NCI-H1092 (cell line): ENCODE results near the gene ZHX3.
A peak's percentile ranks its signal among the peaks of the same experiment; 100 is the strongest.

Experiments used
- DNase-seq: peaks from one replicate; lab custom pipeline; 2025; lab: John Stamatoyannopoulos, UW

ZHX3 gene, protein sequence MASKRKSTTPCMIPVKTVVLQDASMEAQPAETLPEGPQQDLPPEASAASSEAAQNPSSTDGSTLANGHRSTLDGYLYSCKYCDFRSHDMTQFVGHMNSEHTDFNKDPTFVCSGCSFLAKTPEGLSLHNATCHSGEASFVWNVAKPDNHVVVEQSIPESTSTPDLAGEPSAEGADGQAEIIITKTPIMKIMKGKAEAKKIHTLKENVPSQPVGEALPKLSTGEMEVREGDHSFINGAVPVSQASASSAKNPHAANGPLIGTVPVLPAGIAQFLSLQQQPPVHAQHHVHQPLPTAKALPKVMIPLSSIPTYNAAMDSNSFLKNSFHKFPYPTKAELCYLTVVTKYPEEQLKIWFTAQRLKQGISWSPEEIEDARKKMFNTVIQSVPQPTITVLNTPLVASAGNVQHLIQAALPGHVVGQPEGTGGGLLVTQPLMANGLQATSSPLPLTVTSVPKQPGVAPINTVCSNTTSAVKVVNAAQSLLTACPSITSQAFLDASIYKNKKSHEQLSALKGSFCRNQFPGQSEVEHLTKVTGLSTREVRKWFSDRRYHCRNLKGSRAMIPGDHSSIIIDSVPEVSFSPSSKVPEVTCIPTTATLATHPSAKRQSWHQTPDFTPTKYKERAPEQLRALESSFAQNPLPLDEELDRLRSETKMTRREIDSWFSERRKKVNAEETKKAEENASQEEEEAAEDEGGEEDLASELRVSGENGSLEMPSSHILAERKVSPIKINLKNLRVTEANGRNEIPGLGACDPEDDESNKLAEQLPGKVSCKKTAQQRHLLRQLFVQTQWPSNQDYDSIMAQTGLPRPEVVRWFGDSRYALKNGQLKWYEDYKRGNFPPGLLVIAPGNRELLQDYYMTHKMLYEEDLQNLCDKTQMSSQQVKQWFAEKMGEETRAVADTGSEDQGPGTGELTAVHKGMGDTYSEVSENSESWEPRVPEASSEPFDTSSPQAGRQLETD

DNA sequence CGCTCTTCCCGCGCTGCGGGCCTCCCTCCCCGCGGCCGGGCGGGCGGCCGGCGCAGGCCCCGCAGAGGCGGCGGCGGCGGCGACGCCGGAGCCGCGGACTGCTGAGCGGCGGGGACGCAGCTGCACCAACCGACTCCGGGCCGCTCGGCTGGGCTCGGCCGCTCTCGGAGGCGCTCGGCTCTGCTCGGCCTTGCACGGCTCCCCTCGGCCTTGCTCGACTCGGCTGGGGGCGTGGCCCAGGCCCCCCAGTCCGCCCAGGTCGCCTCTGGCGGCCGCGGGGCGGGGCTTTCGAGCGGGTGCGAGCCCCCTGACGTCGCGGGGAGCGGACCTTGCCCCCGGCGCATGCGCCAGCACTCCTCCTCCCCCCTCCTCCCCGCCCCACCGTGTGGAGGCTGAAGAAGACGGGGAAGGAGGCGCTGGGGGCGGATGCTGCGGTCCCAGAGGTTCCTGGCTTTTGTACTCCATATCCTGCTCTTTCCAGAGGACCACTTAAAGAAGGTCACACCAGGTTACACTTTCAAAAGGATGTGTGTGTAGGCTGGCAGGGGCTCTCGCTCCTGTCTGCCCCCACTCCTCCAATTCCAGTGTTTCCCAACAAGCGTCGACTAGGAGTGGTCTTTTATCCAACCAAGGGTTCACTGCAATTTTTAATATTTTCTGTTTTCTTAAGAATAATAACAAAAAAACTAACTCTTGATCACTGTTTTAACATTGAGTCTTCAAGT lies at the start of gene ZHX3:
TSS of gene ZHX3 (minus strand) at position 186 of the 725 bp plus-strand sequence. CDS start 112,815 bp downstream, outside the sequence.
- DNase-seq, result peak; percentile 97

DNA sequence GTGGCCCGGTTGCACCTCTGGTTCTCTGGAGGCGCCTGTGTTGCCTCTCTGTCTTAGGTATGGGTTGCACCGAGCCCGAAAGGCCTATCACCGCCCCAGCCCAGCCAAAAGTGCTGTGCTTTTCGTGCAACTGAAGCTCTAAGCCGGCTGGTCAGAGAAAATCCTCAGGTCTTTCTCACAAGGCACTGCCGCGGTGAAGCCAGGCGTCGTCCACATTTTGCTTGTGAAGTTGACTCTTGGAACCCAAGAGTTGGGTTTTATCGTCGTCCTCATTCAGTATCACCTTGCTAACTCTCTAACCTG lies 49.8 kb upstream of the ZHX3 start:
- no peak for DNase-seq

GRCh38 chr20:41366546-41367392 lies 49.2 kb upstream of the ZHX3 start, which contains the start of gene EMILIN3:
TSS of gene EMILIN3 (minus strand) at chr20:41366818. CDS start at chr20:41366634, 184 bp downstream.
- DNase-seq, result no peak

DNA sequence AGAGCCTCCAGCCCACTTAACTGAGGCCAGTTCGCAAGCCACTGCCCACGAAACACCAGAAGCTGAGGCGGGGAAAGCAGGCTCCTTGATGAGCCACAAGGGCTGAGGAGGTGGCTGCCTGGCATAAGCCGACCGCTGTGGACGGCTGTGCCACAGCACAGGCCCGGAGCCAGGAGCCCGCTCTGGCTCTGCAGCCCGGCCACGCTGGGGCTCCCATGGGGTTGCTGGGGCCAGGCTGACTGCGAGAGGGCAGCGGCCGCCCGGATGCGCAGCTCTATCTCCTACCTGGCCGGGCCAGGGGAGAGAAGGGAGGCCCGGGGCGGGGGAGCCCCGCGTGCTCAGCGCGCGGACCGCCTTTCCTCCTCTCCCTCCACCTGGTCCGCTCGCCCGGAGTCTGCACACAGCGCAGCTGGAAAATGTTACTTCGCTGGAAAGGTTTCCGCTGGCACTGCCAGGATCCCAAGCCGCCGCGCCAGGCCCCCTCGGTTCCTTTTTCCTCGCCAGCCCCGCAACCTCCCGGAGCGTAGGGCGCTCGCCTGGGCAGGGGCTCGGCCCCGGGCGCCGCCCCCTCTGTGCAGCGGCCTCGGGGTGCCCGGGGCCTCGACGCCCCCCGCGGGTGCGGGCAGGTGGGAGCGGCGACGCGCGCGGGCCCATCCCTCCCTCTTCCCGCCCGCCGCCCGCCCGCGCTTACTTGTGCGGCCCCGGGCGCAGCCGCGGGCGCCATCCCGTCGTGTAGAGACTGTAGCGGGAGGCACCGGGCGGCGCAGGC lies 48.4 kb upstream of the ZHX3 start:
- no peak for DNase-seq

GRCh38 chr20:41364967-41365765 lies 47.6 kb upstream of the ZHX3 start:
- DNase-seq, result no peak

DNA sequence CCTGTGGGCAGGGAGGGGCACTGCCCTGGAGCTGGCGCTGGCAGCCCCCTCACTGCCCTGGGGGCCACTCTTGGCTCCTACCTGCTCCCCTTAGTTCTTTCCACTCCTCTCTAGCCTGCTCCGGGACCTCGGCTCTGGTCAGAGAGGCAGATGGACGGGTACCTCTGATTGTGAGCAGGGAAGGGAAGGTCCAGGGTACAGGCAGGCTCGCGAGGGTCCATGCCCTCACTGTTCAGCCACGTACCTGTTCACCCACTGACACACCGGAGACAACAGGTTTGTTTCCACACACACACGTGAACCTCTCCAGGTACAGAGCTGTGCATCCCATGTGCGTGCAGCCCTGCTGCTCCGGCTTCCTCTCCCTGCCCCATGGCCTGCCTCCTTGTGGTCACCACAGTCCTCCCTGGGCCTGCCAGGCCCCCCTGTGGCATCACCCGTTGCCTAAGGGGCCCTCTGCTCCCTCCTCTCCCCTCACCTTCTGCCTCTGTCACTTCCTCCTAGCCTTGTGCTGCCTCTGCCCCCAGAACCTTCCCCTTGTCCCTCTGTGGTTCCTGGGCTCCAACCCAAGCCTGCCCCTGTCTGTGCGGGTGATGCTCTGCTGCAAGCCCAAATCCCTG lies 46.8 kb upstream of the ZHX3 start:
- DNase-seq, result no peak

DNA sequence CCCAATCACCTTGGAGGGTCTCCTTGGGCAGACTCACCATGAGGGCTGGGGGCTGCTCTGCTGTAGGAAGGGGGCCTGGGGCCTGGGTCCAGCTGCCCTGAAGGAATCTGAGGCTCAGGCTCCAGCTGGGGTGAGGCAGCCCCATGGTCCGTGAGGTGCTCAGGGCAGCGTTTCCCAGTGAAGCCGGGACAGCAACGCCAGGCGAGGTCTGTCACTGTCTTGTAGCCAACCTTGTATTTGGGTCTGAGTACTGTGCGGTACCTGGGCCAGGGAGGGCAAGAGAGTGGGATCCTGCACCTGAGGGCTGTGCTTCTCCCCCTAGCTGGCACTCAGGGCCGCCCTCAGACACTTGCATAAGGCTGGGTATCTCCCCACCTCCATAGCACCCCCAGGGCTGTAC lies 46.1 kb upstream of the ZHX3 start:
- DNase-seq, result no peak

- no peak for DNase-seq
Measured at GRCh38 chr20:41362748-41363140, 45.2 kb upstream of the ZHX3 start.

- no peak for DNase-seq
Measured at GRCh38 chr20:41361757-41362747, 44.5 kb upstream of the ZHX3 start.

GRCh38 chr20:41360831-41361756 lies 43.6 kb upstream of the ZHX3 start:
- no peak for DNase-seq

GRCh38 chr20:41359541-41360011 lies 42.0 kb upstream of the ZHX3 start:
- no peak for DNase-seq

DNA sequence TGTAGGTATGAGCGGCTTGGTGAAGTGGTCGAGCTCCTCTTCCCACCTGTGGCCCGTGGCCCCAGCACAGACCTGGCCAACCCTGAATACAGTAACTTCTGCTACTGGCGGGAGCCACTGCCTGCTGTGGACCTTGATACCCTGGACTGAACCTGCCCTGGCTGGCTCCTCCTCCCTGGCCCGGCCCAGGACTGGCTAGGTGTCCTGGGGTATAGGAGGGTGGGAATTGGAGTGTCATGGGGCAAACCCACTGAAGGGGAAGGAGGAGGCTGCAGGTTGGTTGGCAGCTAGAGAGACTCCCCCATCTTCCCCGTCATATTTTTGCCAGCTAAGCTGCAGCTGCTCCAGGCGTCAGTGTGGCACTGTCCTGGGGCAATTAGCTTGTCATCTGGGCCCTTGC lies 41.2 kb upstream of the ZHX3 start:
- no peak for DNase-seq

- no peak for DNase-seq
Measured at GRCh38 chr20:41358230-41358629, 40.7 kb upstream of the ZHX3 start.

GRCh38 chr20:41357424-41358163 lies 40.1 kb upstream of the ZHX3 start:
- no peak for DNase-seq

DNA sequence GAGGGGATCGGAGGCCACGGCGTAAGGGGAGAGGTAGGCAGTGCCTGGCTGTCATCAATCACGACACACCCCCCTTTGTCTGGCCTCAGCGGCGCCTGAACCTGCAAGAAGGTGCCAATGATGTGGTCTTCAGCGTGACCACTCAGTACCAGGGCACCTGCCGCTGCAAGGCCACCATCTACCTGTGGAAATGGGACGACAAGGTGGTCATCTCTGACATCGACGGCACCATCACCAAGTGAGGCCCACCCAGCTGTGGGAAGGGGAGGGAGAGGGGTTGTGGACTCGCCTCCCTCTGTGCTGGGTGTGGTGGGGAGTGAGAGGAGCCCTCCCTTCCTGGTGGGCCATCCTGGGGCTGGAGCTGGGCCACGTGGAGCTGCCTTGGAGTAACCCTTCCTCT lies 39.4 kb upstream of the ZHX3 start:
- DNase-seq, result no peak

GRCh38 chr20:41355598-41356203 lies 38.2 kb upstream of the ZHX3 start:
- no peak for DNase-seq
